NT2/D1 (cell line): Measurements from ENCODE around the gene GTF2A2.

ENCODE experiments used
- SUZ12 ChIP-seq: IDR thresholded peaks from 2 replicates; pipeline ENCODE4 v1.6.1; 2011; ENCODE audit not compliant: insufficient read length, insufficient read depth; ENCODE audit errors: extremely low read depth
- YY1 ChIP-seq: IDR thresholded peaks from 2 replicates; pipeline ENCODE4 v1.6.1; 2011; ENCODE audit not compliant: insufficient read length, insufficient read depth

DNA sequence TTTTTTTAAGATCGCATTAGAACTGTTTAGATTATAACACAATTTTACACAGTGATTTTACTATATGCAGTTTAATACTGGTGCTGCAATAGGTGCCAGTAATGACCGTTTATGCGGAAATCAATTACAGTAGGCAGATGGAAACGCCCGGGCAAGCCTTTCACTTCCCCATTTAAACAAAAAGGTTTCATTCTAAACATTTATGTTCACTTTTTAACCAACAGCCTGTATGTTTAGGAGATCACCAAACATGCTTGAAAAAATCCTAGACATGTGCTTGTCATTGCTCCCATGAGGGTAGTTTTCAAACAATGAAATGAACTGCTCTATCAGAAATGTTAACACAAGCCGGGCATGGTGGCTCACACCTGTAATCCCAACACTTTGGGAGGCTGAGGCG, 29.1 kb upstream of the GTF2A2 start:
- TF ChIP-seq YY1 (no peak), SUZ12 (no peak)
